Hair follicle dermal papilla cell (primary cell): ENCODE results near the gene AMPD3. TPM values are rescaled to one million over a fixed set of nuclear protein-coding genes. Genes with fewer than 3 reads are reported as not detected.

Source experiments
- total RNA-seq: library from RNA; depleted of rRNA; stranded (reverse); fragments of >200 nt; gene quantifications from 2 replicates; pipeline ENCODE4 v1.2.3, GENCODE V29; 2012

Gene AMPD3
- 23.6 and 31.0 TPM in 2 replicates for total RNA-seq

GRCh38 chr11:10454878-10455631, at the start of gene AMPD3:
TSS of gene AMPD3 (plus strand) at chr11:10455264. CDS start at chr11:10461520, 6,256 bp downstream.

DNA sequence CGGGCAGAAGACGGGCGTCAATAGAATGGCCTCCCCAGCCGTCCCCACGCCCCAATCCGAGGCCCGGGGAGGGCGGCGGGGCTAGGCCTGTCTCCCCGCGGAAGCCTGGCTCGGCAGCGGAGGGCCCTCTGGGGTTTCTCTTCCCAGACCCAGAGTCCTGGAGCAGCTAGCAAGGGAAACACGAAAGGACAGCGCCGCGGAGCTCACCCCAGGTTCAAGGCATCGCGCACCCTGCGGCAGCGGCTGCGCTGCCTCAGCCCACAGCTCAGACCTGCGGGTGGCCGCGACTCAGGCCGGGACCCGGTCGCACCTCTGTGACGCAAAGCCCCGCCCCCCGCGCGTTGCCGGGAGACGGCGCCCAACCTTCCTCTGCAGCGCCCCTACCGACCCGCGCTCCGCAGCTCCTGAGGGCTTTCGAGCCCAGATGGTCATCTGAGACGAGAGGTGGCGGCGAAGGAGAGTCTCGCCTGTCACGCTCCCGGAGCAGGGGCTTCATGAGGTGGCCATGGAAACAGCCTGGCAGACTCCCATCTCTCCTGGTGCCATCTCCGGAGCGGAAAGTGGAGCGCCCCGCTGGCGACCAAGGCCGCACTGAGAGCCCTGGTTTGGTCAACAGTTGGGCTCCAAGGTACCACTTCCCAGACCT, 86.0 kb downstream of the AMPD3 start, which contains the start of gene RNF141:
RNF141 (minus strand) TSS at position 273 of the 646 bp plus-strand sequence. CDS start 7,029 bp downstream, outside the sequence.

Other genes with a start within 250 kb of the AMPD3 start
- 107 and 146 TPM in 2 replicates for gene SBF2, start 161.0 kb upstream of the AMPD3 start, total RNA-seq
- 2,088 and 2,760 TPM in 2 replicates for gene ADM, start 150.2 kb upstream of the AMPD3 start, total RNA-seq
- 28.7 and 34.0 TPM in 2 replicates for gene RNF141, start 85.9 kb downstream of the AMPD3 start, total RNA-seq
- not detected in 2 replicates for gene LYVE1, start 113.4 kb downstream of the AMPD3 start, total RNA-seq
- 11.9 and 12.7 TPM in 2 replicates for gene IRAG1, start 238.5 kb downstream of the AMPD3 start, total RNA-seq